Breast epithelium (tissue), 3 donors: ENCODE data around the gene ZNF490.

ENCODE experiments used
- CTCF ChIP-seq, 3 donors: fragments of 450-650 bp; IDR thresholded peaks; one replicate each; pipeline ENCODE4 v1.5.1; 2016 to 2017; ENCODE audit warnings: antibody characterized with exemption in 3 of 3, mild to moderate bottlenecking in 3 of 3, moderate library complexity in 3 of 3
- POLR2A ChIP-seq: fragments of 450-650 bp; IDR thresholded peaks from one replicate; pipeline ENCODE4 v1.6.1; 2016; ENCODE audit warnings: antibody characterized with exemption, mild to moderate bottlenecking, moderate library complexity

- TF ChIP-seq CTCF (IDR thresholded peaks at IDR 0.05) (no peak), POLR2A (no peak)
Observed at GRCh38 chr19:12597594-12597993, 13.0 kb downstream of the ZNF490 start.
